Thoracic aorta (tissue), 2 donors: ENCODE measurements around the gene SBF1. TPM values are rescaled to one million over a fixed set of nuclear protein-coding genes. Genes with fewer than 3 reads are reported as not detected.

Source experiments
- ATAC-seq: fragments of 150-250 bp; one replicate; pipeline ENCODE4 v1.8.0; 2017; ENCODE audit warnings: low read depth; ENCODE audit not compliant: insufficient number of reproducible peaks, low FRiP score
- DNase-seq: peaks from one replicate; pipeline ENCODE4 v3.0.0-alpha.2; 2020; ENCODE audit warnings: low spot score
- H3K27ac ChIP-seq, 2 donors: fragments of 200-600 bp; sonication (generic); 1 replicate in 1 of 2; 2 replicates in 1 of 2; pipeline ENCODE4 v1.5.1; 2016; ENCODE audit warnings: mild to moderate bottlenecking in 2 of 2, moderate library complexity in 2 of 2
- H3K27me3 ChIP-seq: fragments of 200-600 bp; sonication (generic); replicated peaks from 2 replicates; pipeline ENCODE4 v1.6.0; 2016; ENCODE audit warnings: mild to moderate bottlenecking; ENCODE audit not compliant: insufficient read depth
- H3K36me3 ChIP-seq: fragments of 200-600 bp; sonication (generic); one replicate; pipeline ENCODE4 v1.5.1; 2016
- H3K4me1 ChIP-seq, 2 donors: fragments of 200-600 bp; sonication (generic); 1 replicate in 1 of 2; 2 replicates in 1 of 2; pipeline versions ENCODE4 v1.5.1 to v1.6.0; 2016; ENCODE audit warnings: low read depth in 2 of 2, mild to moderate bottlenecking in 1 of 2; ENCODE audit not compliant: control insufficient read depth in 1 of 2
- H3K4me3 ChIP-seq: fragments of 200-600 bp; sonication (generic); 2 replicates; pipeline ENCODE4 v1.5.1; 2016; ENCODE audit warnings: mild to moderate bottlenecking
- H3K9me3 ChIP-seq: fragments of 200-600 bp; sonication (generic); 2 replicates; pipeline ENCODE4 v1.5.1; 2016
- total RNA-seq, 2 donors: library from RNA; depleted of rRNA; stranded (reverse); fragments of >200 nt; gene quantifications; one replicate each; pipeline versions ENCODE4 v1.1.0 to v1.2.3, GENCODE V29; 2016
- TF ChIP-seq, protein P1 (sequence below): fragments of 200-600 bp; sonication (generic); IDR thresholded peaks from one replicate; pipeline ENCODE4 v1.5.1; 2019; ENCODE audit warnings: antibody characterized with exemption

The SBF1 gene
- total RNA-seq, 2 donors from 2014 or later = 72.9 to 99.9 TPM

DNA sequence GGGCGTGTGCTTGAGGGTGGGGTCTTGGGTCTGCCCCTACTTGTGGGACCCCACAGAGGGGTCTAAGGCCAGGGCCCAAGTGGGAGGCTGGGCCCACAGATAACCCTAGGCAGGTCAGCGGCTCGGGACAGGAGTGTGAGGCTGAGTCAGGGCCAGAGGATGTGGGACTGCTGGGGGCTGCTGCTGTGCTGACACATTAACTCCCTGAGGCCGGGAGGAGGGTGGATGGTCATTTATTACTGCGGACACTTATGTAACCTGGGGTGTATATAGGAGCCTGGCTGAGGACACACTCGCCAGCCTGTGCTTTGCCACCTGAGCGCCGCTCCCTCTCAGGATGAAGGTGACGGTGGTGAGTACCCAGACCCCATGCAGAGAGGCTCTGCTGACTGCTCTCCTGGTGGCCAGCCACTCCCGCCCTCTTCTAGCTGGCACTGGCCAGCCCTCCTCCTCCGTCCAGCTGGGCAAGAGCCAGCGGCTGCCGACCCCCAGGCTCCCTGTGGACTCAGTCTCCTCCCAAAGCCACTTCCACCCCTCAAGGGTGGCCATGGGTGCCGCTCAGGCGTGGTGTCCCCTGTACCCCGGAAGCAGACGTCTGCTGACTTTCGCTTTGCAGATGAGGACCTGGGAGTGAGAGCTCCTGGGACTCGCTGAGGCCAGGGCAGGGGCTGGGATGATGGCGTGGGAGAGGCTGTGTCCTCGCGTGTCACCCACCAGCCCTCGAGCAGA is 11.9 kb upstream of the SBF1 start, which contains the start of gene MIOX:
MIOX (plus strand) TSS at position 299 of the 729 bp plus-strand sequence; CDS start at position 338, 39 bp downstream.
- no peak for ATAC-seq
- TF ChIP-seq, protein P1, sequence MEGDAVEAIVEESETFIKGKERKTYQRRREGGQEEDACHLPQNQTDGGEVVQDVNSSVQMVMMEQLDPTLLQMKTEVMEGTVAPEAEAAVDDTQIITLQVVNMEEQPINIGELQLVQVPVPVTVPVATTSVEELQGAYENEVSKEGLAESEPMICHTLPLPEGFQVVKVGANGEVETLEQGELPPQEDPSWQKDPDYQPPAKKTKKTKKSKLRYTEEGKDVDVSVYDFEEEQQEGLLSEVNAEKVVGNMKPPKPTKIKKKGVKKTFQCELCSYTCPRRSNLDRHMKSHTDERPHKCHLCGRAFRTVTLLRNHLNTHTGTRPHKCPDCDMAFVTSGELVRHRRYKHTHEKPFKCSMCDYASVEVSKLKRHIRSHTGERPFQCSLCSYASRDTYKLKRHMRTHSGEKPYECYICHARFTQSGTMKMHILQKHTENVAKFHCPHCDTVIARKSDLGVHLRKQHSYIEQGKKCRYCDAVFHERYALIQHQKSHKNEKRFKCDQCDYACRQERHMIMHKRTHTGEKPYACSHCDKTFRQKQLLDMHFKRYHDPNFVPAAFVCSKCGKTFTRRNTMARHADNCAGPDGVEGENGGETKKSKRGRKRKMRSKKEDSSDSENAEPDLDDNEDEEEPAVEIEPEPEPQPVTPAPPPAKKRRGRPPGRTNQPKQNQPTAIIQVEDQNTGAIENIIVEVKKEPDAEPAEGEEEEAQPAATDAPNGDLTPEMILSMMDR = no peak
- H3K27ac ChIP-seq = no peak within 1 kb of the TSS
- no peaks in the 10 kb centered on the region for H3K4me1 ChIP-seq
- H3K27me3 ChIP-seq = no peaks in the 10 kb centered on the region
- H3K4me3 ChIP-seq = no peak within 1 kb of the TSS
- H3K9me3 ChIP-seq = no peaks in the 10 kb centered on the region
- no peaks in the 10 kb centered on the region for H3K36me3 ChIP-seq
- DNase-seq = no peak

DNA sequence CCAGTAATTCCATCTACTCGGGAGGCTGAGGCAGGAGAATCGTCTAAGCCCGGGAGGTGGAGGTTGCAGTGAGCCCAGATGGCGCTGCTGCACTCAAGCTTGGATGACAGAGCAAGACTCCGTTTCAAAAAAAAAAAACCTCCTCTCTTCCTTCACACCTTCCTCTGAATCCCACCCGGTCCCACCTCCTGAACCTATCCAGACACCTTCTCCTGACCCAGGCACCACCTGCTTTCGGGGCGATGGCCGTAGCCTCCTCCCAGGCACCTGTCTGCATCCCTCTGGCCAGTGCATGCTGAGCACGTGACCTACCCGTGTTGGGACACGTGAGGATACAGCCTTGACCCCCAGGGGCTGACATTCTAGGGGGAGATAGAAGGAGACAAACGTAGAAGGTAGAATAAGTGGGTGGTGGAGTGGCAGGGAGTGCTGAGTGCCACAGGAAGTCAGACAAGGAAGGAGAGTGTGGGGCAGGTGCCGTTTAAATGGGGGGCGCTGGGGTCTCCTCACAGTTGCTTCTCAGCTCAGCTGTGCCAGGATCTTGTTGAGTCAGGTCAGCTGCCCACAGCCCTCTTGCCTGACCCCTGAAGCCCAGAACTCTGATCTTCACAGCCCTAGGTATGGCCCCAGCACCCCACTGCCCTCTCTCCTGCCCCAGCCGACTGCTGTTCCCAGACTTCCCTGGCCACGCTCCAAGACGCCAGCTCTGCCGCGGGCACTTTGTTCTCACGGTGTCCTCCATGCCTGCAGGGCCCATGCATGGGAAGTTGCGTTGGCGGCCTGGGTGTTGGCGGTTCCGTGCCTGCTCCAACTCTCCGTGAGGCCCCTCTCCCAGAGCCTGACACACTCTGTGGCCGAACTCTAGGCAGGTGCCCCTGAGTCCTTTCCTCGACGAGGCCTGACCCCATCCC is 10.6 kb upstream of the SBF1 start:
- H3K9me3 ChIP-seq = no peaks in the 10 kb centered on the region
- DNase-seq = no peak
- H3K4me1 ChIP-seq = no peaks in the 10 kb centered on the region
- H3K36me3 ChIP-seq = no peaks in the 10 kb centered on the region
- no peak for ATAC-seq
- TF ChIP-seq, protein P1 = no peak
- H3K27ac ChIP-seq = no peak overlapping the region
- no peak overlapping the region for H3K4me3 ChIP-seq
- no peaks in the 10 kb centered on the region for H3K27me3 ChIP-seq

DNA sequence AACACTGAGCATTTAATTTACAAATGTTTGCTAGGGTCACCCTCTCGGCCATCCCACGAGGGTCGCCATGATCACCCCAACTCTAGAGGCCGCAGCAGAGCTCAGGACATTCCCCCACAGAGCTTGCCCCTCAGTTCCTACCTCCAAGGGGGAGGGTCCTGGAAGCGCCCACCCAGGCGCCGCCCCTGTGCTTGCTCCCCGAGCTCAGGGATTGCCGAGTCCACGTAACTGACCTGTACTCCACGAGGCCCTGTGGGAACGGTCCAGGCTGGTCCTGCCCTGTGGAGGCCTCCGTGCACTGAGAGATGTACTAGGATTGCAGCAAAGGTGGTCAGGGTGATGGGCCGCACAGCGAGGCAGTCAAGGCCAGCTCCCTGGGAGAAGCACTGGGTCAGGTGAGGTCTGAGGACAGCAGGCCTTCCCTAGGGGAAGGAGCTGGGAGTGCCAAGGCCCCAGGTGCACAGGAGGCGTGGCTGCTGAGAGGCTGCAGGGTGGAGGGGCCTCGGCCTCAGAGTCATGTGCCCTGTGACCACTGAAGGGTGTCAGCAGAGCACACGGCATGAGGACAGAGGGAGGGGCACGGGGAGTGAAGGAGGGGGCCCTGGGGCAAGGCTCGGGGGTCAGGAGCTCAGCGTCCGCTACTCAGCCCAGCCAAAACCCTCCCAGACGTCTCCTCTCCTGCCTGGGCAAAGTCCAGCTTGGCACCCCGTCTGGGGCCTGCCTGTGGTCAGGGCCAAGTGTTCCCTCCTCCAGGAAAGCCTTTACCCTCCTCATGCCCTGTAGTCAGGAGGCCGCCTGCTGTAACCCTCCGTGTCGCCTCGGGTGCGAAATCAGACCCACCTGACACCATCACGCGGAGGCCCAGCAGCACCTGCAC is 9.4 kb upstream of the SBF1 start:
- TF ChIP-seq, protein P1 = no peak
- no peak for DNase-seq
- ATAC-seq = no peak
- Histone ChIP-seq H3K36me3 (no peaks in the 10 kb centered on the region), H3K9me3 (no peaks in the 10 kb centered on the region), H3K27ac (no peak overlapping the region), H3K4me3 (no peak overlapping the region), H3K4me1 (no peaks in the 10 kb centered on the region), H3K27me3 (no peaks in the 10 kb centered on the region)

DNA sequence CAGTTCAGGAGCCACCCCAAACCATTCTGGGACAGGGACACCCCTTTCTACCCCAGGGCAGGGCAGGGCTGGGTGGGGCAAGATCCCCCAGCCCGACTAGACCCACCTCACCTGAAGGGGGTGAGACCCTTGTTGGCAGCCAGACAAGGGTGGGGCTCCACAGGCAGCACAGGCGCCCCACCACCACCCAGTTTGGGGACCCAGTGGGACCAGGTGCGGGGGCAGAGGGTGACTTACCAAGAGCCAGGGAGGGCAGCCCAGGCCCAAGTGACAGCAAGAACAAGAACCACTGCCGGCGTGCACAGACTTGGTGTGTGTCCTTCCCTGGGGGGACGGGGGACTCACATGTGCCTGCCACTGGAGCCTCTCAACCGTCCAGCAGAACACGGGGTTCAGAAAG is 8.7 kb upstream of the SBF1 start:
- TF ChIP-seq, protein P1 = no peak
- ATAC-seq (no peak), DNase-seq (no peak)
- Histone ChIP-seq H3K4me1 (no peaks in the 10 kb centered on the region), H3K9me3 (no peaks in the 10 kb centered on the region), H3K36me3 (no peaks in the 10 kb centered on the region), H3K27ac (no peak overlapping the region), H3K27me3 (no peaks in the 10 kb centered on the region), H3K4me3 (no peak overlapping the region)
